Colonic mucosa (tissue), 4 donors: Measurements from ENCODE around the gene PDE3A. TPM values are rescaled to one million over a fixed set of nuclear protein-coding genes. Genes with fewer than 3 reads are reported as not detected.

Experiments
- DNase-seq: peaks from one replicate; pipeline ENCODE4 v3.0.0-alpha.2; 2020
- H3K27ac ChIP-seq: fragments of 200-600 bp; one replicate; pipeline ENCODE4 v1.8.0; 2021
- H3K27me3 ChIP-seq: fragments of 200-600 bp; one replicate; pipeline ENCODE4 v1.8.0; 2021
- H3K36me3 ChIP-seq: fragments of 200-600 bp; one replicate; pipeline ENCODE4 v1.8.0; 2021
- H3K4me1 ChIP-seq: fragments of 200-600 bp; one replicate; pipeline ENCODE4 v1.8.0; 2021; ENCODE audit warnings: mild to moderate bottlenecking
- H3K4me3 ChIP-seq: fragments of 200-600 bp; one replicate; pipeline ENCODE4 v1.8.0; 2021
- H3K9ac ChIP-seq, 2 donors: one replicate each; pipeline ENCODE4 v1.7.0; 2013; ENCODE audit warnings: control low read depth in 2 of 2, low read depth in 2 of 2, low read length in 2 of 2
- H3K9me3 ChIP-seq: fragments of 200-600 bp; one replicate; pipeline ENCODE4 v1.8.0; 2021
- CTCF ChIP-seq: fragments of 200-600 bp; IDR thresholded peaks from one replicate; pipeline ENCODE4 v1.8.0; 2022; ENCODE audit warnings: antibody characterized with exemption, mild to moderate bottlenecking
- intact Hi-C: fragments of 100-400 bp; cut with DNase I; formaldehyde crosslinking; loops from one replicate; pipeline ENCODE4 v1.14.1; 2022
- total RNA-seq, 2 donors: library from RNA; stranded (reverse); fragmentation: NEBNext Ultra II Directional in 1 of 2; extraction: Animal tissue kit (Norgen Biotek cat#: 25700) in 1 of 2; gene quantifications; one replicate each; pipeline ENCODE4 v1.2.1, GENCODE V29; 2021
- donor health status: healthy.
- donor health status: DM: no; HTN: no; CAD: no.
- donor health status: DM: no; HTN: no; CAD: no.

Gene PDE3A
- total RNA-seq, 2 donors from 2014 or later, result 32.1 to 50.6 TPM

GRCh38 chr12:20439626-20440025 lies 71.3 kb downstream of the PDE3A start:
- DNase-seq, result no peak
- H3K36me3 ChIP-seq, result no peaks in the 10 kb centered on the region
- no peak overlapping the region for H3K9ac ChIP-seq
- H3K27ac ChIP-seq, result no peak overlapping the region
- H3K27me3 ChIP-seq, result no peaks in the 10 kb centered on the region
- no peaks in the 10 kb centered on the region for H3K9me3 ChIP-seq
- intact Hi-C loops, result no loop called here
- H3K4me1 ChIP-seq, result no peaks in the 10 kb centered on the region
- no peak overlapping the region for H3K4me3 ChIP-seq
- TF ChIP-seq CTCF, result no peak

GRCh38 chr12:20440408-20440807 lies 72.1 kb downstream of the PDE3A start:
- H3K27ac ChIP-seq, result no peak overlapping the region
- H3K27me3 ChIP-seq, result no peaks in the 10 kb centered on the region
- no peaks in the 10 kb centered on the region for H3K36me3 ChIP-seq
- H3K9me3 ChIP-seq, result no peaks in the 10 kb centered on the region
- H3K4me1 ChIP-seq, result no peaks in the 10 kb centered on the region
- no peak overlapping the region for H3K9ac ChIP-seq
- DNase-seq, result no peak
- no peak for TF ChIP-seq CTCF
- no peak overlapping the region for H3K4me3 ChIP-seq
- intact Hi-C loops, result no loop called here

GRCh38 chr12:20442322-20442721 lies 74.0 kb downstream of the PDE3A start:
- H3K36me3 ChIP-seq, result no peaks in the 10 kb centered on the region
- no peaks in the 10 kb centered on the region for H3K4me1 ChIP-seq
- no peak overlapping the region for H3K9ac ChIP-seq
- H3K9me3 ChIP-seq, result no peaks in the 10 kb centered on the region
- no peak overlapping the region for H3K4me3 ChIP-seq
- no peak for TF ChIP-seq CTCF
- H3K27ac ChIP-seq, result no peak overlapping the region
- intact Hi-C loops, result no loop called here
- no peaks in the 10 kb centered on the region for H3K27me3 ChIP-seq
- no peak for DNase-seq

GRCh38 chr12:20443255-20443654 lies 74.9 kb downstream of the PDE3A start:
- Histone ChIP-seq H3K27ac (no peak overlapping the region), H3K4me3 (no peak overlapping the region), H3K4me1 (no peaks in the 10 kb centered on the region), H3K9ac (no peak overlapping the region), H3K27me3 (no peaks in the 10 kb centered on the region), H3K9me3 (no peaks in the 10 kb centered on the region), H3K36me3 (no peaks in the 10 kb centered on the region)
- TF ChIP-seq CTCF, result no peak
- intact Hi-C loops, result no loop called here
- DNase-seq, result no peak

- no peak overlapping the region for H3K4me3 ChIP-seq
- DNase-seq, result no peak
- no peak for TF ChIP-seq CTCF
- no peaks in the 10 kb centered on the region for H3K36me3 ChIP-seq
- H3K9ac ChIP-seq, result peak overlapping the region in 1 of 2 donors; percentile 16
- H3K27me3 ChIP-seq, result no peaks in the 10 kb centered on the region
- no peaks in the 10 kb centered on the region for H3K4me1 ChIP-seq
- H3K27ac ChIP-seq, result no peak overlapping the region
- intact Hi-C loops, result no loop called here
- H3K9me3 ChIP-seq, result no peaks in the 10 kb centered on the region
Measured at GRCh38 chr12:20443792-20444191, 75.5 kb downstream of the PDE3A start.
